GM12864 (cell line): ENCODE data around the gene DOK6.
A peak's percentile ranks its signal among the peaks of the same experiment; 100 is the strongest.

Experiments used
- DNase-seq: peaks from one replicate; pipeline ENCODE4 v3.0.0-alpha.2; 2011; ENCODE audit warnings: low read depth
- H3K4me3 ChIP-seq: 2 replicates; pipeline ENCODE4 v1.5.1; 2011; ENCODE audit warnings: mild to moderate bottlenecking, low read depth, low read length, control low read depth
- TF ChIP-seq, protein P1 (sequence below): IDR thresholded peaks from 2 replicates; pipeline ENCODE4 v1.5.1; 2011; ENCODE audit warnings: low read depth, mild to moderate bottlenecking, moderate library complexity, low read length, control low read depth, inconsistent platforms; ENCODE audit errors: missing control alignments

The DOK6 gene

DNA sequence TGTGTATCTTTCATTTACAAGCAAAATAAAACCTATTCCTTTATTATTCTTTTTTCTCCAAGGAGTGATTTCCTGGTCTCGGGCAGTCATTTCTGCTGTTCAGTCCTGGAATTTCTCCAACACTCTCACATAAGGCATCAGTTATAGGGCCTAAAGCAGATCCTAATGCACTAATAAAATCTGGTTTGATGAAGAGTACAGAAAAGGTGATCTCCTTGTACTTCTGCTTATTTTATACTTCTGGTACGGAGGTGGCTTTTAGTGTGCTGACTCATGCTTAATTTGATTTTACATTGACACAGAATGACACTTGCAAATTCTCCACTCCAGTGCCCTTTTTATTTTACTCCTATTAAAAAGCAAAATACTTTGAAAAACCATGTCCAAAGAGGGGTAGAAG, 157.4 kb downstream of the DOK6 start:
- DNase-seq: no peak
- TF ChIP-seq, protein P1, sequence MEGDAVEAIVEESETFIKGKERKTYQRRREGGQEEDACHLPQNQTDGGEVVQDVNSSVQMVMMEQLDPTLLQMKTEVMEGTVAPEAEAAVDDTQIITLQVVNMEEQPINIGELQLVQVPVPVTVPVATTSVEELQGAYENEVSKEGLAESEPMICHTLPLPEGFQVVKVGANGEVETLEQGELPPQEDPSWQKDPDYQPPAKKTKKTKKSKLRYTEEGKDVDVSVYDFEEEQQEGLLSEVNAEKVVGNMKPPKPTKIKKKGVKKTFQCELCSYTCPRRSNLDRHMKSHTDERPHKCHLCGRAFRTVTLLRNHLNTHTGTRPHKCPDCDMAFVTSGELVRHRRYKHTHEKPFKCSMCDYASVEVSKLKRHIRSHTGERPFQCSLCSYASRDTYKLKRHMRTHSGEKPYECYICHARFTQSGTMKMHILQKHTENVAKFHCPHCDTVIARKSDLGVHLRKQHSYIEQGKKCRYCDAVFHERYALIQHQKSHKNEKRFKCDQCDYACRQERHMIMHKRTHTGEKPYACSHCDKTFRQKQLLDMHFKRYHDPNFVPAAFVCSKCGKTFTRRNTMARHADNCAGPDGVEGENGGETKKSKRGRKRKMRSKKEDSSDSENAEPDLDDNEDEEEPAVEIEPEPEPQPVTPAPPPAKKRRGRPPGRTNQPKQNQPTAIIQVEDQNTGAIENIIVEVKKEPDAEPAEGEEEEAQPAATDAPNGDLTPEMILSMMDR: no peak
- H3K4me3 ChIP-seq: no peak overlapping the region

GRCh38 chr18:69559604-69560003, 158.9 kb downstream of the DOK6 start:
- H3K4me3 ChIP-seq: no peak overlapping the region
- TF ChIP-seq, protein P1: no peak
- DNase-seq: no peak

GRCh38 chr18:69564602-69565001, 163.9 kb downstream of the DOK6 start:
- no peak for DNase-seq
- TF ChIP-seq, protein P1: no peak
- H3K4me3 ChIP-seq: no peak overlapping the region

GRCh38 chr18:69567813-69568488, 167.3 kb downstream of the DOK6 start:
- no peak for DNase-seq
- TF ChIP-seq, protein P1: no peak
- no peak overlapping the region for H3K4me3 ChIP-seq

GRCh38 chr18:69569133-69569532, 168.4 kb downstream of the DOK6 start:
- H3K4me3 ChIP-seq: no peak overlapping the region
- no peak for DNase-seq
- TF ChIP-seq, protein P1: no peak

GRCh38 chr18:69574401-69574800, 173.7 kb downstream of the DOK6 start:
- DNase-seq: no peak
- TF ChIP-seq, protein P1: no peak
- no peak overlapping the region for H3K4me3 ChIP-seq

DNA sequence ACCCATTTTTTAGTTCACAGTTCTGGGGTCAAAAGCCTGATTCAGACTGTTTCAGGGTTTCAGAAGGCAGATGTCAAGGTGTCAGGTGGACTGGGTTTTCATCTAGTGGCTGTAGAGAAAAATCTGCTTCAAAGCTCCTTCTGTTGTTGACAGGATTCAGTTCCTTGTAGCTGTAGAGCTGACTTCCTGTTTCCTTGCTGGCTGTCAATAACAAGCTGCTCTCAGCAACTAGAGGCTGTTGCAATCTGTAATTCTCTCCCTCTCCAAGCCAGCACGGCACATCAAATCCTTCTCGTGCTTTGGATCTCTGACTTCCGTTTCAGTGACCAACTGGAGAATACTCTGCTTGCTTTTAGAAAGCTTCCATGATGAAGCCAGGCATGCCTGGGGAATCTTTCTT, 179.4 kb downstream of the DOK6 start:
- TF ChIP-seq, protein P1: no peak
- peak; percentile 22 for DNase-seq
- H3K4me3 ChIP-seq: peak overlapping the region; percentile 1; the same call in 1 of the 2 replicates
